ENCODE measurements around the gene NKAIN2.
"Not testable (repeated sequence)": the region's sequence is repeated elsewhere in the genome, so short reads cannot be mapped to it uniquely, and the experiment has no call there.

Gene NKAIN2

GRCh38 chr6:124737804-124738203 is 934.1 kb downstream of the NKAIN2 start:
- H3K36me3 ChIP-seq (ENCODE audit: insufficient read depth, low read length); H2AFZ ChIP-seq (ENCODE audit: low read length, unreplicated experiment); H3K27ac ChIP-seq (ENCODE audit: low read depth, low read length); H3K79me2 ChIP-seq (ENCODE audit: control insufficient read depth, insufficient read depth, low read length, unreplicated experiment); H3K4me3 ChIP-seq (ENCODE audit: low read depth, low read length); H3K27me3 ChIP-seq (ENCODE audit: insufficient read depth, low read length); H3K4me1 ChIP-seq (ENCODE audit: control insufficient read depth, insufficient read depth, low read length, unreplicated experiment): not testable (repeated sequence)

GRCh38 chr6:124738482-124738881 is 934.8 kb downstream of the NKAIN2 start:
- Histone ChIP-seq H3K27me3 (ENCODE audit: insufficient read depth, low read length) (no peaks in the 10 kb centered on the region), H3K4me3 (ENCODE audit: low read depth, low read length) (no peak overlapping the region), H3K36me3 (ENCODE audit: insufficient read depth, low read length) (no peaks in the 10 kb centered on the region), H2AFZ (ENCODE audit: low read length, unreplicated experiment) (no peak overlapping the region), H3K4me1 (ENCODE audit: control insufficient read depth, insufficient read depth, low read length, unreplicated experiment) (peaks cover 7% of the 10 kb centered on the region), H3K79me2 (ENCODE audit: control insufficient read depth, insufficient read depth, low read length, unreplicated experiment) (no peaks in the 10 kb centered on the region), H3K27ac (ENCODE audit: low read depth, low read length) (no peak overlapping the region)

GRCh38 chr6:124741341-124741740 is 937.7 kb downstream of the NKAIN2 start:
- no peaks in the 10 kb centered on the region for H3K36me3 ChIP-seq (ENCODE audit: insufficient read depth, low read length)
- no peak overlapping the region for H2AFZ ChIP-seq (ENCODE audit: low read length, unreplicated experiment)
- no peak overlapping the region for H3K27ac ChIP-seq (ENCODE audit: low read depth, low read length)
- H3K4me1 ChIP-seq (ENCODE audit: control insufficient read depth, insufficient read depth, low read length, unreplicated experiment) = peaks cover 7% of the 10 kb centered on the region
- no peak overlapping the region for H3K4me3 ChIP-seq (ENCODE audit: low read depth, low read length)
- no peaks in the 10 kb centered on the region for H3K27me3 ChIP-seq (ENCODE audit: insufficient read depth, low read length)
- no peaks in the 10 kb centered on the region for H3K79me2 ChIP-seq (ENCODE audit: control insufficient read depth, insufficient read depth, low read length, unreplicated experiment)

GRCh38 chr6:124742971-124743370 is 939.3 kb downstream of the NKAIN2 start:
- peaks cover 7% of the 10 kb centered on the region for H3K4me1 ChIP-seq (ENCODE audit: control insufficient read depth, insufficient read depth, low read length, unreplicated experiment)
- H2AFZ ChIP-seq (ENCODE audit: low read length, unreplicated experiment) = no peak overlapping the region
- no peak overlapping the region for H3K4me3 ChIP-seq (ENCODE audit: low read depth, low read length)
- no peaks in the 10 kb centered on the region for H3K36me3 ChIP-seq (ENCODE audit: insufficient read depth, low read length)
- H3K27me3 ChIP-seq (ENCODE audit: insufficient read depth, low read length) = no peaks in the 10 kb centered on the region
- H3K27ac ChIP-seq (ENCODE audit: low read depth, low read length) = no peak overlapping the region
- H3K79me2 ChIP-seq (ENCODE audit: control insufficient read depth, insufficient read depth, low read length, unreplicated experiment) = no peaks in the 10 kb centered on the region

- Histone ChIP-seq H3K4me1 (ENCODE audit: control insufficient read depth, insufficient read depth, low read length, unreplicated experiment) (peaks cover 7% of the 10 kb centered on the region), H3K27me3 (ENCODE audit: insufficient read depth, low read length) (no peaks in the 10 kb centered on the region), H3K4me3 (ENCODE audit: low read depth, low read length) (no peak overlapping the region), H3K79me2 (ENCODE audit: control insufficient read depth, insufficient read depth, low read length, unreplicated experiment) (no peaks in the 10 kb centered on the region), H2AFZ (ENCODE audit: low read length, unreplicated experiment) (no peak overlapping the region), H3K36me3 (ENCODE audit: insufficient read depth, low read length) (no peaks in the 10 kb centered on the region), H3K27ac (ENCODE audit: low read depth, low read length) (no peak overlapping the region)
Observed at GRCh38 chr6:124743420-124743819, 939.8 kb downstream of the NKAIN2 start.

GRCh38 chr6:124747349-124747748 is 943.7 kb downstream of the NKAIN2 start:
- Histone ChIP-seq H3K27ac (ENCODE audit: low read depth, low read length) (no peak overlapping the region), H3K4me3 (ENCODE audit: low read depth, low read length) (no peak overlapping the region), H3K36me3 (ENCODE audit: insufficient read depth, low read length) (no peaks in the 10 kb centered on the region), H3K4me1 (ENCODE audit: control insufficient read depth, insufficient read depth, low read length, unreplicated experiment) (peaks cover 7% of the 10 kb centered on the region), H3K79me2 (ENCODE audit: control insufficient read depth, insufficient read depth, low read length, unreplicated experiment) (no peaks in the 10 kb centered on the region), H3K27me3 (ENCODE audit: insufficient read depth, low read length) (no peaks in the 10 kb centered on the region), H2AFZ (ENCODE audit: low read length, unreplicated experiment) (no peak overlapping the region)

GRCh38 chr6:124748778-124749177 is 945.1 kb downstream of the NKAIN2 start:
- Histone ChIP-seq H3K27me3 (ENCODE audit: insufficient read depth, low read length) (no peaks in the 10 kb centered on the region), H2AFZ (ENCODE audit: low read length, unreplicated experiment) (no peak overlapping the region), H3K27ac (ENCODE audit: low read depth, low read length) (no peak overlapping the region), H3K79me2 (ENCODE audit: control insufficient read depth, insufficient read depth, low read length, unreplicated experiment) (no peaks in the 10 kb centered on the region), H3K36me3 (ENCODE audit: insufficient read depth, low read length) (no peaks in the 10 kb centered on the region), H3K4me3 (ENCODE audit: low read depth, low read length) (no peak overlapping the region), H3K4me1 (ENCODE audit: control insufficient read depth, insufficient read depth, low read length, unreplicated experiment) (no peaks in the 10 kb centered on the region)

- H3K36me3 ChIP-seq (ENCODE audit: insufficient read depth, low read length) = no peaks in the 10 kb centered on the region
- H3K4me3 ChIP-seq (ENCODE audit: low read depth, low read length) = no peak overlapping the region
- no peaks in the 10 kb centered on the region for H3K27me3 ChIP-seq (ENCODE audit: insufficient read depth, low read length)
- no peaks in the 10 kb centered on the region for H3K4me1 ChIP-seq (ENCODE audit: control insufficient read depth, insufficient read depth, low read length, unreplicated experiment)
- H3K79me2 ChIP-seq (ENCODE audit: control insufficient read depth, insufficient read depth, low read length, unreplicated experiment) = no peaks in the 10 kb centered on the region
- H3K27ac ChIP-seq (ENCODE audit: low read depth, low read length) = no peak overlapping the region
- no peak overlapping the region for H2AFZ ChIP-seq (ENCODE audit: low read length, unreplicated experiment)
Observed at GRCh38 chr6:124753001-124753400, 949.3 kb downstream of the NKAIN2 start.

- H2AFZ ChIP-seq (ENCODE audit: low read length, unreplicated experiment) = no peak overlapping the region
- H3K36me3 ChIP-seq (ENCODE audit: insufficient read depth, low read length) = no peaks in the 10 kb centered on the region
- H3K4me1 ChIP-seq (ENCODE audit: control insufficient read depth, insufficient read depth, low read length, unreplicated experiment) = no peaks in the 10 kb centered on the region
- H3K4me3 ChIP-seq (ENCODE audit: low read depth, low read length) = no peak overlapping the region
- H3K27ac ChIP-seq (ENCODE audit: low read depth, low read length) = no peak overlapping the region
- no peaks in the 10 kb centered on the region for H3K27me3 ChIP-seq (ENCODE audit: insufficient read depth, low read length)
- no peaks in the 10 kb centered on the region for H3K79me2 ChIP-seq (ENCODE audit: control insufficient read depth, insufficient read depth, low read length, unreplicated experiment)
Observed at GRCh38 chr6:124753562-124754105, 950.0 kb downstream of the NKAIN2 start.

GRCh38 chr6:124755321-124755720 is 951.7 kb downstream of the NKAIN2 start:
- Histone ChIP-seq H3K36me3 (ENCODE audit: insufficient read depth, low read length) (no peaks in the 10 kb centered on the region), H3K79me2 (ENCODE audit: control insufficient read depth, insufficient read depth, low read length, unreplicated experiment) (no peaks in the 10 kb centered on the region), H3K27me3 (ENCODE audit: insufficient read depth, low read length) (no peaks in the 10 kb centered on the region)

GRCh38 chr6:124757560-124757959 is 953.9 kb downstream of the NKAIN2 start:
- no peak overlapping the region for H3K4me3 ChIP-seq (ENCODE audit: low read depth, low read length)
- no peak overlapping the region for H3K27ac ChIP-seq (ENCODE audit: low read depth, low read length)
- H3K4me1 ChIP-seq (ENCODE audit: control insufficient read depth, insufficient read depth, low read length, unreplicated experiment) = no peaks in the 10 kb centered on the region
- H3K79me2 ChIP-seq (ENCODE audit: control insufficient read depth, insufficient read depth, low read length, unreplicated experiment) = no peaks in the 10 kb centered on the region
- H3K27me3 ChIP-seq (ENCODE audit: insufficient read depth, low read length) = no peaks in the 10 kb centered on the region
- no peaks in the 10 kb centered on the region for H3K36me3 ChIP-seq (ENCODE audit: insufficient read depth, low read length)
- no peak overlapping the region for H2AFZ ChIP-seq (ENCODE audit: low read length, unreplicated experiment)

More at GRCh38 chr6:124755321-124755720, 951.7 kb downstream of the NKAIN2 start:
- no peaks in the 10 kb centered on the region for H3K4me1 ChIP-seq (ENCODE audit: control insufficient read depth, insufficient read depth, low read length, unreplicated experiment)
- no peak overlapping the region for H2AFZ ChIP-seq (ENCODE audit: low read length, unreplicated experiment)
- no peak overlapping the region for H3K27ac ChIP-seq (ENCODE audit: low read depth, low read length)
- no peak overlapping the region for H3K4me3 ChIP-seq (ENCODE audit: low read depth, low read length)

Measured in ACC112 (cell line).